Fibroblast of lung (primary cell): Measurements from ENCODE around the gene ADGRD1. TPM values are rescaled to one million over a fixed set of nuclear protein-coding genes. Genes with fewer than 3 reads are reported as not detected.
"Not testable (repeated sequence)": the region's sequence is repeated elsewhere in the genome, so short reads cannot be mapped to it uniquely, and the experiment has no call there.

Source experiments
- DNase-seq, 2 donors: peaks; one replicate each; pipeline versions ENCODE4 v3.0.0 to v3.0.0-alpha.2; 2010; ENCODE audit warnings: low read depth in 2 of 2
- H2AFZ ChIP-seq: 2 replicates; pipeline ENCODE4 v1.5.1; 2012; ENCODE audit warnings: low read length, control low read depth, inconsistent platforms
- H3K27ac ChIP-seq: 2 replicates; pipeline ENCODE4 v1.5.1; 2011; ENCODE audit warnings: low read length, control low read depth; ENCODE audit not compliant: insufficient read depth
- H3K27me3 ChIP-seq: 2 replicates; pipeline ENCODE4 v1.5.1; 2011; ENCODE audit warnings: mild to moderate bottlenecking, low read length; ENCODE audit not compliant: control insufficient read depth, insufficient read depth
- H3K36me3 ChIP-seq: 2 replicates; pipeline ENCODE4 v1.5.1; 2011; ENCODE audit warnings: low read length; ENCODE audit not compliant: control insufficient read depth, insufficient read depth
- H3K4me1 ChIP-seq: 2 replicates; pipeline ENCODE4 v1.5.1; 2011; ENCODE audit warnings: low read length; ENCODE audit not compliant: control insufficient read depth, insufficient read depth; ENCODE audit errors: extremely low read depth
- H3K4me2 ChIP-seq: 2 replicates; pipeline ENCODE4 v1.5.1; 2011; ENCODE audit warnings: low read length, control low read depth; ENCODE audit not compliant: insufficient read depth; ENCODE audit errors: extremely low read depth
- H3K4me3 ChIP-seq, 4 experiments: fragments of 200-600 bp in 1 of 4; sonication (generic) in 1 of 4; replicated peaks in 1 of 4; 2 replicates each; pipeline ENCODE4 v1.5.1; 2011 to 2016; ENCODE audit warnings: low read length in 4 of 4, low read depth in 3 of 4, mild to moderate bottlenecking in 3 of 4, control low read depth in 2 of 4, inconsistent platforms in 1 of 4, mixed read lengths in 1 of 4; ENCODE audit not compliant: insufficient read depth in 1 of 4; ENCODE audit errors: control extremely low read depth in 1 of 4
- H3K79me2 ChIP-seq: 2 replicates; pipeline ENCODE4 v1.5.1; 2012; ENCODE audit warnings: mild to moderate bottlenecking, low read length, inconsistent platforms; ENCODE audit not compliant: control insufficient read depth, insufficient read depth
- H3K9ac ChIP-seq: 2 replicates; pipeline ENCODE4 v1.5.1; 2011; ENCODE audit warnings: mild to moderate bottlenecking, low read length, control low read depth; ENCODE audit not compliant: insufficient read depth
- H3K9me3 ChIP-seq: 2 replicates; pipeline ENCODE4 v1.5.1; 2012; ENCODE audit warnings: low read depth, low read length; ENCODE audit not compliant: control insufficient read depth, insufficient read depth
- H4K20me1 ChIP-seq: 2 replicates; pipeline ENCODE4 v1.5.1; 2011; ENCODE audit warnings: low read length; ENCODE audit not compliant: control insufficient read depth, insufficient read depth; ENCODE audit errors: extremely low read depth
- CTCF ChIP-seq, 2 donors: IDR thresholded peaks in 1 of 2; conservative IDR thresholded peaks in 1 of 2; 1 replicate in 1 of 2; 2 replicates in 1 of 2; pipeline ENCODE4 v1.5.1; 2011 to 2012; ENCODE audit warnings: low read length in 2 of 2, control low read depth in 1 of 2, inconsistent platforms in 1 of 2, low read depth in 1 of 2, mild to moderate bottlenecking in 1 of 2
- EZH2 ChIP-seq: IDR thresholded peaks from 2 replicates; pipeline ENCODE4 v1.5.1; 2012; ENCODE audit warnings: low read length, control low read depth, mild to moderate bottlenecking; ENCODE audit errors: missing control alignments
- polyA plus RNA-seq, 2 donors: library from polyadenylated mRNA; depleted of rRNA in 1 of 2; stranded (reverse) in 1 of 2; unstranded in 1 of 2; fragments of >200 nt; gene quantifications; 2 replicates each; pipeline ENCODE4 v1.2.1, GENCODE V29; 2011 to 2012; ENCODE audit warnings: missing spikeins in 1 of 2
- total RNA-seq: library from RNA; depleted of rRNA; stranded (reverse); fragments of >200 nt; gene quantifications from 2 replicates; pipeline ENCODE4 v1.2.1, GENCODE V29; 2014

ADGRD1 gene
- total and polyA plus RNA-seq, 2 donors (not counting 1 experiment from before 2014, with no cell fraction given): 7.3 to 11.6 TPM

GRCh38 chr12:130994821-130995375 lies 41.2 kb downstream of the ADGRD1 start:
- Histone ChIP-seq H3K4me3 (no peak overlapping the region), H3K4me1 (no peaks in the 10 kb centered on the region), H4K20me1 (no peaks in the 10 kb centered on the region), H3K27ac (no peak overlapping the region), H3K79me2 (no peaks in the 10 kb centered on the region), H3K36me3 (no peaks in the 10 kb centered on the region), H2AFZ (no peak overlapping the region), H3K27me3 (no peaks in the 10 kb centered on the region), H3K9ac (no peak overlapping the region), H3K4me2 (no peak overlapping the region), H3K9me3 (no peaks in the 10 kb centered on the region)
- no peak for TF ChIP-seq CTCF (conservative IDR thresholded peaks at IDR 0.05 in 1 of 2, IDR thresholded peaks at IDR 0.05 in 1 of 2; ENCODE audit: low read depth in 1 of 2, low read length in 2 of 2)
- no peak for TF ChIP-seq EZH2
- DNase-seq: no peak

GRCh38 chr12:130995386-130995969 lies 41.8 kb downstream of the ADGRD1 start:
- not testable (repeated sequence) for H3K4me1 ChIP-seq, H4K20me1 ChIP-seq, H3K4me3 ChIP-seq, H3K9me3 ChIP-seq, H3K27ac ChIP-seq, H3K9ac ChIP-seq, H3K36me3 ChIP-seq, DNase-seq, H2AFZ ChIP-seq, H3K27me3 ChIP-seq, H3K4me2 ChIP-seq, H3K79me2 ChIP-seq

- no peak overlapping the region for H3K4me2 ChIP-seq
- no peak overlapping the region for H3K27ac ChIP-seq
- H4K20me1 ChIP-seq: no peaks in the 10 kb centered on the region
- no peak overlapping the region for H3K4me3 ChIP-seq
- no peaks in the 10 kb centered on the region for H3K36me3 ChIP-seq
- H3K79me2 ChIP-seq: no peaks in the 10 kb centered on the region
- no peaks in the 10 kb centered on the region for H3K4me1 ChIP-seq
- no peak for DNase-seq
- H3K27me3 ChIP-seq: no peaks in the 10 kb centered on the region
- H3K9me3 ChIP-seq: no peaks in the 10 kb centered on the region
- TF ChIP-seq CTCF (conservative IDR thresholded peaks at IDR 0.05 in 1 of 2, IDR thresholded peaks at IDR 0.05 in 1 of 2; ENCODE audit: low read depth in 1 of 2, low read length in 2 of 2) (no peak), EZH2 (no peak)
- H3K9ac ChIP-seq: no peak overlapping the region
- no peak overlapping the region for H2AFZ ChIP-seq
Observed at GRCh38 chr12:130998136-130998535, 44.4 kb downstream of the ADGRD1 start.
